Measurements from ENCODE around the gene FGF11. TPM values are rescaled to one million over a fixed set of nuclear protein-coding genes. Genes with fewer than 3 reads are reported as not detected.

Gene FGF11
- total and polyA plus RNA-seq, 2 donors from 2014 or later = 1.4 to 7.7 TPM

DNA sequence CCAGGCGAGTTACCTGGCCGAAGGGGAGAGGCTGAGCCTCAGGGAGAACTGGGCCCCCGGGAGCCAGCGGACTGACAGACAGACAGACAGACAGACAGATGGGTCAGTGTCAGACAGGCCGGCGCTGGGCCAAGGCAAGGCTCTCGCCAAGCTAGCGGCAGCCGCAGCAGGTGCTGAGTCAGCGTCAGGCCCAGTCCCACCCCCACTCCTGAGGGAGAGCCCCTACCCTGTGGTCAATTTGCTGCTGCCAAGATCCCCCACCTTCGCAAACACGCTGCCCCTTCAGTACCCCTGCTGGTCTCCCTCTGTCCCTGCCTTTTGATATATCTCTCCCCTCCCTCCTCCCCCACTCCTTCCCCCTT, 1.5 kb downstream of the FGF11 start:
- intact Hi-C loops (cut with DNase I) = no loop called here
- Histone ChIP-seq H3K36me3 (ENCODE audit: control insufficient read depth in 2 of 3, insufficient read depth in 3 of 3, low read length in 3 of 3) (no peaks in the 10 kb centered on the region), H3K9me3 (ENCODE audit: control insufficient read depth in 2 of 3, insufficient read depth in 1 of 3, low read length in 3 of 3) (no peaks in the 10 kb centered on the region), H3K4me1 (ENCODE audit: control insufficient read depth in 2 of 3, insufficient read depth in 2 of 3, low read depth in 1 of 3, low read length in 3 of 3) (peaks cover 0 to 23% (median 7%) of the 10 kb centered on the region in 3 donors), H3K9ac (ENCODE audit: low read length in 3 of 3) (peak overlapping the region in 1 of 3 donors; percentile 75), H3K4me3 (ENCODE audit: low read length in 3 of 3) (peak overlapping the region in 1 of 3 donors; percentile 49), H3K27me3 (ENCODE audit: control insufficient read depth, insufficient read depth, low read length) (peaks cover 7% of the 10 kb centered on the region), H3K27ac (ENCODE audit: low read depth in 2 of 2, low read length in 2 of 2) (no peak overlapping the region)
- FAIRE-seq (no peak), DNase-seq (peak; percentile 55 to 85 (median 66))
- TF ChIP-seq, protein P1, sequence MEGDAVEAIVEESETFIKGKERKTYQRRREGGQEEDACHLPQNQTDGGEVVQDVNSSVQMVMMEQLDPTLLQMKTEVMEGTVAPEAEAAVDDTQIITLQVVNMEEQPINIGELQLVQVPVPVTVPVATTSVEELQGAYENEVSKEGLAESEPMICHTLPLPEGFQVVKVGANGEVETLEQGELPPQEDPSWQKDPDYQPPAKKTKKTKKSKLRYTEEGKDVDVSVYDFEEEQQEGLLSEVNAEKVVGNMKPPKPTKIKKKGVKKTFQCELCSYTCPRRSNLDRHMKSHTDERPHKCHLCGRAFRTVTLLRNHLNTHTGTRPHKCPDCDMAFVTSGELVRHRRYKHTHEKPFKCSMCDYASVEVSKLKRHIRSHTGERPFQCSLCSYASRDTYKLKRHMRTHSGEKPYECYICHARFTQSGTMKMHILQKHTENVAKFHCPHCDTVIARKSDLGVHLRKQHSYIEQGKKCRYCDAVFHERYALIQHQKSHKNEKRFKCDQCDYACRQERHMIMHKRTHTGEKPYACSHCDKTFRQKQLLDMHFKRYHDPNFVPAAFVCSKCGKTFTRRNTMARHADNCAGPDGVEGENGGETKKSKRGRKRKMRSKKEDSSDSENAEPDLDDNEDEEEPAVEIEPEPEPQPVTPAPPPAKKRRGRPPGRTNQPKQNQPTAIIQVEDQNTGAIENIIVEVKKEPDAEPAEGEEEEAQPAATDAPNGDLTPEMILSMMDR (IDR thresholded peaks at IDR 0.05; ENCODE audit: borderline replicate concordance, extremely low read depth, insufficient read depth) = no peak

DNA sequence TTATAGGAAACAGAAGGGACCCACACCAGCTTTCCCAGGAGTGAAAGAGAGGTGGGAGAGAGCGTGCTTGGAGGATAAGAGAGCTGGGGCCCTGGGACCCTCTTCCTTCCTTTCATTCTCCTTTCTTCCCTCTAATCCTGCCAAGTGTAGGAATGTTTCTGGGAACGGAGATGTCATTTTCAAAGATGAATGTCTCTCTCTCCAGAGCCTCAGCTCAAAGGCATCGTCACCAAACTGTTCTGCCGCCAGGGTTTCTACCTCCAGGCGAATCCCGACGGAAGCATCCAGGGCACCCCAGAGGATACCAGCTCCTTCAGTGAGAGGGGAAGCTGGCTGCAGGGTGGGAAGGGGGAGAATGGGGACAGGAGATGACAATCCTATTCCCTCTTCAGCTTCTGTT, 2.0 kb downstream of the FGF11 start:
- DNase-seq = peak in 1 of 5 donors; percentile 24
- no peak for FAIRE-seq
- intact Hi-C loops (cut with DNase I) = no loop called here
- H3K27ac ChIP-seq (ENCODE audit: low read depth in 2 of 2, low read length in 2 of 2) = no peak overlapping the region
- H3K9me3 ChIP-seq (ENCODE audit: control insufficient read depth in 2 of 3, insufficient read depth in 1 of 3, low read length in 3 of 3) = no peaks in the 10 kb centered on the region
- no peak overlapping the region for H3K9ac ChIP-seq (ENCODE audit: low read length in 3 of 3)
- peaks cover 9% of the 10 kb centered on the region for H3K27me3 ChIP-seq (ENCODE audit: control insufficient read depth, insufficient read depth, low read length)
- H3K36me3 ChIP-seq (ENCODE audit: control insufficient read depth in 2 of 3, insufficient read depth in 3 of 3, low read length in 3 of 3) = no peaks in the 10 kb centered on the region
- H3K4me3 ChIP-seq (ENCODE audit: low read length in 3 of 3) = no peak overlapping the region
- TF ChIP-seq, protein P1 (IDR thresholded peaks at IDR 0.05; ENCODE audit: borderline replicate concordance, extremely low read depth, insufficient read depth) = no peak
- peaks cover 0 to 20% (median 7%) of the 10 kb centered on the region in 3 donors for H3K4me1 ChIP-seq (ENCODE audit: control insufficient read depth in 2 of 3, insufficient read depth in 2 of 3, low read depth in 1 of 3, low read length in 3 of 3)

DNA sequence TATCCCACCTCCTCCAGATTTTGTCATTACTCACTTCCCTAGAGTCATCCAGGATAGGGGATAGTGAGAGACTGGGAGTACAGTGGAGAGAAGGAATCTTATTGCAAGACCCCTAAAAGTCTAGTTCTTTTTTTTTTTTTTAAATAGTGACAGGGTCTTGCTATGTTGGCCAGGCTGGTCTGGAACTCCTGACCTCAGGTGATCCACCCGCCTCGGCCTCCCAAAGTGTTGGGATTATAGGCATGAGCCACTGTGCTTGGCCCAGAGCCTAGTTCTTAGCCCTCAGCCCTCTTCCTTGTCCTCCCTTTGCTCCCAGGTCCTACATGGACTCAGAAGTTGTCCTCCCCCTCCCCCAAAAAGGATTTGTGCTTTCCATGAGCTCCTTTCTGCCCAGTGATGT, 2.8 kb downstream of the FGF11 start:
- H3K36me3 ChIP-seq (ENCODE audit: control insufficient read depth in 2 of 3, insufficient read depth in 3 of 3, low read length in 3 of 3) = no peaks in the 10 kb centered on the region

More for the DNA sequence above, 2.8 kb downstream of the FGF11 start:
- intact Hi-C loops (cut with DNase I) = no loop called here
- H3K4me1 ChIP-seq (ENCODE audit: control insufficient read depth in 2 of 3, insufficient read depth in 2 of 3, low read depth in 1 of 3, low read length in 3 of 3) = peaks cover 0 to 18% (median 7%) of the 10 kb centered on the region in 3 donors
- peaks cover 11% of the 10 kb centered on the region for H3K27me3 ChIP-seq (ENCODE audit: control insufficient read depth, insufficient read depth, low read length)
- no peak overlapping the region for H3K9ac ChIP-seq (ENCODE audit: low read length in 3 of 3)
- H3K4me3 ChIP-seq (ENCODE audit: low read length in 3 of 3) = no peak overlapping the region
- TF ChIP-seq, protein P1 (IDR thresholded peaks at IDR 0.05; ENCODE audit: borderline replicate concordance, extremely low read depth, insufficient read depth) = no peak
- FAIRE-seq (no peak), DNase-seq (peak in 1 of 5 donors; percentile 25)
- H3K27ac ChIP-seq (ENCODE audit: low read depth in 2 of 2, low read length in 2 of 2) = no peak overlapping the region
- no peaks in the 10 kb centered on the region for H3K9me3 ChIP-seq (ENCODE audit: control insufficient read depth in 2 of 3, insufficient read depth in 1 of 3, low read length in 3 of 3)

Measured in kidney (tissue), 14 donors.